NCI-H69 (cell line): Measurements from ENCODE around the gene AUTS2.

ENCODE experiments used
- DNase-seq: peaks from one replicate; lab custom pipeline; 2025; lab: John Stamatoyannopoulos, UW

The AUTS2 gene

DNA sequence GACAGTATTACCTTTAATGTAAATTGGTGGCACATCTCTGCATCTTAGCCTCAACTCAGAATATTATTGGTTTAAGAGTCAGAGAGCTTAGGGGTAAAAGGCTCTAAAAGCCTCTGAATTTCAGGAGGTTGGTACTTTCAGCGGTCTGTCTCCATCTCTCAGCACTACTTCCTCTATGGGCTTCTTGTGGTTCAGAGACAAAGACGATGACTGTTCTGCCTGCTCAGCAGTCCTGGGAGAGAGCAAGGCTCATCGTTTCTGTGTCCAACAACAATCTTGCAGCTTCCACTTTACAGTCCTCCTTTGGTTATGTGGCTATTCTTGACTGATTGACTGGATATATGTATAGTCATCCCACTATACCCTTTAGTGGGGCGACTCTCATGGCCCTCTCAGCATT lies 394.7 kb downstream of the AUTS2 start:
- no peak for DNase-seq

DNA sequence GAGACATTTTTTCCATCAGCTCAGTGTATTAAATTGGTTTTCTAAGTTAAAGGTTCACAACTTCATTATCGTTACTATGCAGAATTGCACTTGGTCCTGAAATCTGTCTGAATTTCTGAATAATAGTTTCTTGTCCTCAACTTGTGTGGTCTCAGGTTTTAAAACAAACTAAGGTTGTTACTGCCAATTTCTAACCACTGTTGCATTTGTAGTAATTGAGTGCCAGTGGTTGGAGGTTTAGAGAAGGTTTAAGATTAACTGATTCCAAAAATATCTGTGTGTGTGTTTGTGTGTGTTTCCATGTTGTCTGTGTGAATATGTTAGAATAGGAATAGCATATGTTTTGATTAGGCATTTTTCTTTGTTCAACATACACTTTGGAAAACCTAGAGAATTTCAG lies 395.9 kb downstream of the AUTS2 start:
- DNase-seq, result no peak

DNA sequence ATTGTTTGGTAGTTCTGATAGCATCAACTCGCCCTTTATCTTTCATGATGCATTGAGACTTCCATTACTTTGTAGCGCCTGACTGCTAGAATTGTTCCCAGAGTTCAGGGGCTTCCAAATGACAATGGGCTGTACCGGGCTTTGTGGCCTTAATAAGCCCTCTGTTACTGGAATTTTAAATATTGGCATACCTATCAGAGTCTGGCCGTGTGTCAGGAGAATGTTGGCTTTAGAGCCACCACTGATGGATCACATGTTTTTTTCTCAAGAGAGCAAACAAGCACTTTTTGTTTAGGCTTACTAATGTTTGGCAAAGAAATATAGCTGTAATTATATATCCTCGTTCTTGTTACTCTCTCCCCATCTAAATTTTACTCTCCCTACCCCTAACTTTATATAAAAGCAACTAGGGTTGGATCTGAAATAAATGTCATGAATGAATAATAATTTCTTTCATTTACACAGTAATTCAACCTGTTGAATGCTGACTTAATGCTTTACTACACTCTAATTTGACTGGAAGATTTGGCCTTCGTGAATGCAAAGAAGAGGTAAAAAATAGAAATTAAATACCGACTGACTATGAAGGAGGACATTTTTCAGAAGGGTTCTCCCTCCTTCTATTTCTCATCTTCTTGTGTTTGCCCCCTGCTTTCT lies 396.7 kb downstream of the AUTS2 start:
- DNase-seq, result peak; percentile 87

DNA sequence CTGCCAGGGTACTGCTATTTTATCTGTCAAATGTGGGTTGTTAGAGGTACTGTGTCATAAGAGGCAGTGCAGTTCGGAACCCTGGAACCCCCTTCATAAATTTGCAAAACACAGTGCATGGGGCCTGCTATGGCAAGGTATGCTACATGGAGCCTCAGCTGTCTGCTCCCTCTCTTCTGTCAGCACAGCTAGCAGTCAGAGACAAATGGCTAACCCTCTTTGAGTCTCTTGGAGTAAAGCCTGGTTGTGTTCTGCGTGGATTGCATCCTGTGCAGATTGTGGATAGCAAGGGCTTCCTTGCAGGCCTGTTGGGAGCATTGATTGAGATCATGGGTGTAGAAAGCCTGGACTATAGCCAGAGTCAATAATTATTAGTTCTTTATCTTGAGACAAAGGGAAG lies 397.8 kb downstream of the AUTS2 start:
- DNase-seq, result peak; percentile 84

DNA sequence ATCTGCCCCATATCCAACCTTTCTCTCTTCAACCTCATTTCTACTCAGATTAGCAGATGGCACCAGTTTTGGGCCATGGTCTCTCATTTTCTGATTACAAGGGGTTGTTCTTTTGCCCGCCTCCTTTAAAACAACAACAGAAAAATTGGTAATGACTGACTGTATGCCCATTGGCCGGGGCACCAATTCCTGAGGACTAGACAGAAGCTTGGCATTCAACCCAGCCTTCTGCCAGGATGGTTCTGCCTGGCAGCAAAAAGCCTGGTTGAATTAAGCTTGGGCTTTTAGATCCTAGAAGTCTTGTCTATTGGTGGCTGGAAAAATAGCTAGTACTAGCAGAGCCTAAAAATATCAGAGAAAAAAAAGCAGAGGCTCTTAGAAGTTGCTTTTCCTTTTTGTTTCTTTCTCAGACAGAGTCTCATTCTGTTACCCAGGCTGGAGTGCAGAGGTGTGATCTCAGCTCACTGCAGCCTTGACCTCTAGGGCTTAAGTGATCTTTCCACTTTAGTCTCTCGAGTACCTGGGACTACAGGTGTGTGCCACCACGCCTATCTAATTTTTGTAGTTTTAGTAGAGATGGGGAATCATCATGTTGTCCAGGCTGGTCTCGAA lies 402.6 kb downstream of the AUTS2 start:
- peak; percentile 49 for DNase-seq

DNA sequence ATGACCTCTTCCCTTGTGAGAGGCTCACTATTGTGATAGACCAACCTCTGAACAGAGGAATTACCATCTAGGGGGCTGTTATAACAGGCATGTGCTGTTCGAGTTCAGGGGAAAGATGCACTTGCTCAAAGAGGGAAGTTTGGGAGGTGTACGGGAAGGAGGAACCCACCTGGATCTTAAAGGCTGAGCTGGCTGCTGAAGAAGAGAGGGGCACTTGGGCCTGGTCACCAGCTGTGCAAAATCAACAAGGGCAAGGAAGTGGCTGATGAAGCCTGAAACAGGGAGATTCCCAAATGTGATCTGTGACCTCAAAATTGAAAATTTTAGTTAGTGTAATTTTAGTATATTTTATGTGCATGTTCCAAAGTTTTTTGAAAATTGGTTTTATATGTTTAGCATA lies 407.2 kb downstream of the AUTS2 start:
- DNase-seq, result no peak

DNA sequence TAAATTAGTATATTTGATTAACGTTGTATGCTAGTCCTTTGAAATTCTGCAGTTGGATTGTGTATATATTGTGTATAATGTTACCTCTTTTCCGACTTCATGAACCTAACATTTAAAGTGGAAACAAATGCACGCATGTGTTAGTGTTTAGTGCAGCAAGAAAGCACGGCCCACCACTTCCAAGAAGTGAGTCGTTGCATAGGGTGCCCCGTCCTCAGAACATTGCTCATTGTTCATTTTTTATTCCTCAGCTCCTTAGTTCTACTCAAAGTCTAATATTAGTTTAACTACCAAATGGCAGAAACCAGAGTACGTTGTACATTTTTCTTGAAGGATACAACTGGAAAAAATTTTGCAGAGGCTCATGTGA lies 407.6 kb downstream of the AUTS2 start:
- DNase-seq, result no peak

DNA sequence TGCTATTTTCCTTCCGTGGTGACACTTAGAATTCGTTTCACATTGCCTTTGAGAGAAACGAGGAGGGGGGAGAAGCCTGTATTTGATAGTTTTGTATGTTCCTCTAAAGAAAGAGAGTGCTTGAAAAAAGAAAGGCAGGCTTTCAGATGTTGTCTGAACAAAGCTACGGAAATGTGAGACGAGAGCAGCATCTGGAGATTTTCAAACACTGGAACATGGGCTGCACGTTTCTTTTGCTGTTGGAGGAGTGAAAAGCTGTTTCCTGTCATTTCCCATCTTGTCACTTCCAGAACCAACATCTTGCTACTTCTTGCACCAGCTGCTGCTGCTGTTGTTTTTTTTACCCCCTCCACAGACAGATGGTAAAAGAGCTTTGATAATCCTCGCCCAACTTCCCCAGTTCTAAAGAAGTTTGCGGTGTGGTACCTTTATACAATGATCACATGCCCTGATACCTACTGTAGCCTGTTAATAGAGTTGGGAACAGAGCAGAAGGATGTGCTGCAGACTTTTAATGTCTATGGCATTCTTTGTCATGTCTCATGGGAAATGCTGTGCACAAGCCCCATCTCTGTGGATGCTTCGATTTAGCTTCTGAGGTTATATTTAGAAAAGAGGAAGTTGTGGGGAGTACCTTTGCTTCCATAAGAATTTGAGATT lies 408.1 kb downstream of the AUTS2 start:
- peak; percentile 62 for DNase-seq

DNA sequence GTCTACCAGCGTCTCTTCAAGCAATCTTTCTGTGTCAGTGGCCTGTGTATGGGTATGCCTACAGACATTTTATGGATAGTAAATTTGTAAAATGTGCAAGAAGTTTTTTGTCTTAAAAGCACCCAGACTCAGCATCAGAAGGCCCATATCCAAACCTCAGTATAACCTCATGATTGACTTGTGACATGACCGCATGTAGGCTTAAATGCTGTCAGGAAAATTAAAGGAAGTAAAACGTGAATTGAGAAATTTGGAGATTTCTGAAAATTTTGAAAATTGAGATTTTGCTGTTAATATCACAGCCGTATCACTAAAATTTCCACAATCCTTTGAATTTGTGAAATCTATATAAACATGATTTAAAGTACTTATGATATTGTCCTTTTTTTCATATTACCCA lies 410.2 kb downstream of the AUTS2 start:
- DNase-seq, result no peak

DNA sequence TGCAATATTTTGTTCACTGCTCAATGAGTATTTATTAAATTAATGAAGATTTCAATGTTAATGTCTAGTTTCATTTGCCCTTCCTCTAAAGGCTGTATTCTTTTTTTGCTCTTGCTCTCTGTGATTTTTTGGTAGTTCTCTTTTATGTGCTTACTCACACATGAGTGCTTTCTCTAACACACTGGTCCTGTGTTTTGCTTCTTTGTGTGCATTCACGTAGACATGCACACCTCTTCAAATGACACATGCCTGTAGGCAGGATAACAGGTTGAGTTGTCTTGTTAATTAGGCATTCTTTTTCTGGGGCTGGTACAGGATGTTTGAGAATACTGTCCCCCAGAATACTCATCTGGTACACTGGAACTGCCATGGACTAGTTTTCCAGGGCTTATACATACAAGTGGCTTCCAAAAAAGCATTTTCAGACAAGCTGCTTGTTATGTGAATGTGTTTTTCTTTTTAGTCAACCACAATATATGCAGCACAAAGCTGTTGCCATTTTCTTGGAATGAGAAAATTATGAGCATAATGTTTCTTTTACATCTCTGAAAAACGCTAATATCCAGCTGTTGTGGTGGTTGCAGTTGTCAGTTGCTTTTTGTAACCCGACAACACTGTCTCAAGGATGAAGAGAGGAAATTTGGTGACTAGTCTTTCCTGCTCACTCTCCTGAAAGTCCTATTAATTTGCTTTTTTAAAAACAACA lies 416.4 kb downstream of the AUTS2 start:
- peak; percentile 75 for DNase-seq

DNA sequence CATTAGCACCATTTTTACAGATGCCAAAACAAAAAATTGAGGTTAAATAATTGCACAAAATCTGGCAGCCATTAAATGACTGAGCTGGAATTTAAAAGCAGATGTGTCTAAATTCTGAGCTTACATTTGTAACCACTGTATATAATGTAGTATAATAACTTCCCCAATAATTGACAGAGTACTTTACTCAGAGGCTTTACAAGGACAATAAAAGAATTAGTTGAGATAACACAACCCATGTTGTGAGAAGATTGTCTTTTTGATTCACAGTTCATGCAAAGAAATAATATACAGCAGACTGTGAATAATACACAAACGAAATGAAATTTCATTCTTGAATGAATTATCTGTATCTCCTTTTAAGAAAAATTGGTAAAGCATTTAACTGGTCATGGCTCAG lies 417.1 kb downstream of the AUTS2 start:
- DNase-seq, result no peak

DNA sequence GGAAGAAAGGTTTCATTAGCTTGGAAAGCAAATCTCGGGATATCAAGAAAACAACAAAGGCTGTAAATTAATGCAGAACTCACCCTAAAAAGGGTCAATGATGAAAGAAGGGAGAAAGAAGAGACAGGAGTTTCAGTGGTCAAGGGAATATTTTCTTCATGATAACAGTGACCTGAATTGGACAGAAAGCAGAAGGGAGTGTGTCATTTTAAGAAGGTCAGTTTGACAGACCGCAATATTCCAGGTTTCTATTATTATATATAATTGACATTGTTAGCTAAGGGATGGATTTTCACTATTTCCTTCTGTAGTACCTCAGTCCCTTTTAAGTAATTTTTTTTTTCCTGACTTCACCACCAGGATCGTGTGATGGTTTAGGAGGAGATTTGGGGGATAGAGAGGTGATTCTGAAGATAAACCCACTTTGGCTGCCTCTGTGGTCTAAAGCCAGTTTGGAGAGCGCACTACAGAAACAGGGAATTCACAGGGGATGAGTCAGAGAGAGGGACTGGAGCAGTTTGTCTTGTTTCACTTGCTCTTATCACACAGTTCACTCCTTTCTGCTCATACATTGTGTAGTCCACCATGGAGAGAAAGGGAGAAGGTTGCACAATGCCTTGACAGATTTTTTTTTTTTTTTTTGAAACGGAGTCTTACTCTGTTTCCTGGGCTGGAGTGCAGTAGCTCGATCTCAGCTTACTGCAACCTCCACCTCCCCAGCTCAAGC lies 417.9 kb downstream of the AUTS2 start:
- DNase-seq, result peak; percentile 29

DNA sequence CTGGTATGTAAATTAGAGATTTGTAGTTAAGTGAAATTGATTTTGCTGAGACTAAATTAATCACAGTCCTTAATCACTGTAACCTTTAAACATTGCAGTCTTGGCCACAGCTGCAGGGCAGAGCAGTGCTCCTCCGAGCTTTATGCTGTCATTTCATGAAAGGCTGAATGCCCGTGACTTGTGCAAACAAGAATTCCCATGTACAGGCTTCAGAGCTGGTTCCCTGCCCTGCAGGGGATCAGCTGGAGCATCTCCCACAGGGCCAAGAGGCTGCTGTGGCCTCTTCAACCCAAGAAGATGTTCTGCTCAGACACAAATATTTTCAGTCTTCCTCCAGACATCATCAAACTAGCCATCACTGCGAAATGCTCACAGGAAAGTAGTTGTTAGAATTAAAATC lies 419.1 kb downstream of the AUTS2 start:
- peak; percentile 90 for DNase-seq

DNA sequence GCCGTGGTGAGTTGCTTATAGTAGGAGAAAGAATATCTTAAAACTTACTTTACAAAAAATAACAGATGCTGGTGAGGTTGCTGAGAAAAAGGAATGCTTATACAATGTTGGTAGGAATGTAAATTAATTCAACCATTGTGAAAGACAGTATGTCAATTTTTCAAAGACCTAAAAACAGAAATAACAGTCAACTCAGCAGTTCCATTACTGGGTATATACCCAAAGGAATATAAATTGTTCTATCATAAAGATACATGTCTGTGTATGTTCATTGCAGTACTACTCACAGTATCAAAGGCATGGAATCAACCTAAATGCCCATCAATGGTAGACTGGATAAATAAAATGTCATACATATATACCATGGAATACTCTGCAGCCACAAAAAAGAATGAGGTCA lies 420.4 kb downstream of the AUTS2 start:
- DNase-seq, result no peak

DNA sequence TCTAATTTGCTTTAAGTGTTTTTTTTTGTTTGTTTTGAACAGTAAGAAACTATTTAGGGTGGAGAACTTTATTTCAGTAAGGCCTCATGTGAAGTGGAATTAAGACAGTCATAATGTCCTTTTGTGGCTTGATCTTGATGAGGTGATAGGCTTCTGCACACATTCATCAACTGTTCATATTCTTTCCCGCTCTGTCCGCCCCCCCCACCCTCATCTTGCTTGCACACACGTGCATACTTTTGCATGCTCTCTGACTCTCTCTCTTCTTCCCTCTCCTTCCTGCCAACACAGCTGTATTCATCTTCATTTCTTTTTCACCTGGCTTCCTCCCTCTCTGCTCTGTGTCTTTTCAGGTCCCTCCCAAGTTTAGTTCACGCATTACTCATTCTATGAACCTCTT lies 429.6 kb downstream of the AUTS2 start:
- no peak for DNase-seq

DNA sequence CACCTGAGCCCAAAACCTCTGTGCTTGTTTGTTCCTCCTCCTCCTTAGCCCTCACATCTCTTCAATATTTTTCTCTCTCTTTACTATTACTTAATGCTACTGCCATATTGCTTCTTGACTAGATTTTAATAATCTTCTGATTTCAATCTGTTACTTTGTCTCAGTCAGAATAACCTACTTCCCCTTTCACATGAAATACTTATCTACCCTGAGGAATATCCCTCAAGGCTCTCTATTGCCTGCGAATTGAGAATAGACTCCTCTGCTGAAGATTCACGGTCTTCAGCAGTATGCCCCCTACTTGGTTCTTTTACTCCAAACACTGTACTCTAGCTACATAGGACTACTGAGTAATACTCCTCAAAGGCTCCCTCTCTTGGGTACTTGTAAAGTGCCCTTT lies 430.3 kb downstream of the AUTS2 start:
- no peak for DNase-seq

DNA sequence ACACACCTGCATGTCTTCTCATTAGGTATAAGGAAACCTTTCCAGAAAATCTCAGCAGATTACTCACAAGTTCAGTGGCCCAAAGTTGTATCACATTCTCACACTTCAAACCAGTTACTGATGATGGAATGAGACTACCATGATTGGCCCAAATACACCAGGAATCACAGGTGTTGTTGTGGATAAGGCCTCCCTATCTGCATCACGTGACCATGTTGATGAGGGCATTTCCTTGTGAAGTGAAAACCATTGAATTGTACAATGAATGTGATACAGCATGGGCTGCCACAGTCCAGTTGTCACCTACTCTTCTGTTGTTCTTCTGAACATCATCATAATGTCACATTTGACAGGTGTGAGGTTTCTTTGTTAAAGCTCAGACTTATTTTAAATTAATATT lies 431.7 kb downstream of the AUTS2 start:
- no peak for DNase-seq

DNA sequence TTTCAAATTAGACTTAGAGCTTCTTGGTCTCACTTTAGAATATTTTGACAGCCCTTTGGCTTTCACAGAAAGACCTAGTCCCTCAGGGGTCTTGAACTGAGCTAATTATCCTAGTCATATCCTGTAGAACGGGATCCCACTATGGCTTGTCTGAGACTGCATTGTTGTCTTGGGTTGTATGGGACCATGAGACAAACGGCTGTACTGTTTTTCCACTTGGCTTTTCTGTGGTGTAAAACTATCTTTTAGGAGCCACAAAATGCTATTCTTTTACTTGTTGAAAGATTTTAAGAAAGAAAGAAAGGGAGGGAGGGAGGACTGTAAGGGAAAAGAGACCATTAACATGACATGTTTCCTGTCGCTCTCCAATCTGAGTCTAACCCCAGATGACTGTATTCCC lies 432.5 kb downstream of the AUTS2 start:
- DNase-seq, result no peak

DNA sequence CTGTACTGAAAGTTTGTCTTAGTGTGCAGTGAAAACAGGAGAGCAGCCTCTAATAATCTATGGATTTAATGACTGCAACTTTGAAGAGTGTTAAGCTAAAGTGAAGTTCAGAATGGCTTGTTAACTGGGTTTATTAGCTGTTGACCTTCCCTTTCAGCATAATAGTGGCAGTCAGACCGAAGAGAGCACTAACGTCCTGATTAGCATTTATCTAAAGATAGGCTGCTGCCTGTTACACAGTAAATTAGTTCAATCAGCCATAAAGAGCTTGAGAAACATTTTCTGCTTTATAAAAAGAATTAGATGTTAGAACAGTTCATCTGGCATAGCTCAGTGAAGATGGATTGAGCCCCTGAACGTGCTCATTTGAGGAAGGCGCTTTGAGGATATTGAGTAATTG lies 433.0 kb downstream of the AUTS2 start:
- no peak for DNase-seq

DNA sequence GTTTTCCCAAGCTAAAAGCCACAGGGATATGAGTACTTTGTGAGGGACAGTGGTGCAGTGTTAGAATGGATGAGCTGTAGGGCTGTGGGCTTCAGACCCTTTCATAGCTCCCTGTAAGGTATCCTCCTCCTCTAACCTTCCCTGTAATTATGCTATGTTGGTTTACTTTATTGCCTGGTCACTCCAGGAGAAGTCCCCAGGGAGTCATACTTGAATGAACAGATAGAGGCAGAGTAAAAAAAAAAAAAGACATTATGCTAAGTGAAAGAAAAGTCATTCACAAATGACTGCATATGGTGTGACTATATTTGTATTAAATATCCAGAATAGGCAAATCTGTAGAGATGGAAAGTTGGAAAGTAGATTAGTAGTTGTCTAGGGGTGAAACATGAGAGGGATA lies 434.4 kb downstream of the AUTS2 start:
- DNase-seq, result peak; percentile 99

DNA sequence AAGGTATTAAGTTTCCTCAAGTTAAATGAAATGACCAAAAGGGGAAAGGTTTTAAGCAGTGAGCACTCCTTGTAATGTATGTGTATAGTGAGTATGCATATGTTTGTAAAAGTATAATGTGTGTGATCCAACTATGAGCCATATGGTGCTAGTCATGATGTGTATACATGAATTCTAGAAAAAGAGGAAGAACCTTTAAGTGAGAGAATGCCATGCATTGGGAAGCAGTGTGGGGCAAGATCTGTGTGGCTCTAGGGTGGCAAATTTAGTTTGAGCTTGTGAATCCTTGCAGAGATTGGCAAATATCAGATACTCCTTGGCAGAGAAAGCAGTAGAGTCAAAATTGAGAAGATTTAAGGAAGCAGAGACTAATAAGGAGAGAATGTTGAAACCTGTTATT lies 435.0 kb downstream of the AUTS2 start:
- DNase-seq, result peak; percentile 58

DNA sequence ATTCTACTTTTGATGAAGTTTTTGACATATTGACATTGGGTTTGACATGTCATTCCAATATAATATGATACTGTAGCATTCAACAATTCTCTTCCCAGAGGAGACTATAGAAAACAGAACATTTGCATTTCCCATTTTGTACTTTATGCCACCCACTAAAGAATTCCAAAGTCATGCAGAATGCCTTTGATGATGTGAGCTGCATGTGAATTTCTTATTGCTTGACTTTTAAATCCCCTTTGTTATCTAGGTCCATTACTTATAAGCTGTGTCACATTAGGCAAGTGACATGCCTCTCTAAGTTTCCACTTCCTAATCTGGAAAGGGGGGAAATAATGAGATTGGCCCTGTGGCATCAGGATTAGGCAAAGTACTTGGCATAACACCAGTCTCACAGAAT lies 436.7 kb downstream of the AUTS2 start:
- DNase-seq, result no peak
